ENCODE results near the gene C2. TPM values are rescaled to one million over a fixed set of nuclear protein-coding genes. Genes with fewer than 3 reads are reported as not detected.
A peak's percentile ranks its signal among the peaks of the same experiment; 100 is the strongest.

The C2 gene
- total RNA-seq, 1 experiment from 2014 or later, result 0.96 TPM

DNA sequence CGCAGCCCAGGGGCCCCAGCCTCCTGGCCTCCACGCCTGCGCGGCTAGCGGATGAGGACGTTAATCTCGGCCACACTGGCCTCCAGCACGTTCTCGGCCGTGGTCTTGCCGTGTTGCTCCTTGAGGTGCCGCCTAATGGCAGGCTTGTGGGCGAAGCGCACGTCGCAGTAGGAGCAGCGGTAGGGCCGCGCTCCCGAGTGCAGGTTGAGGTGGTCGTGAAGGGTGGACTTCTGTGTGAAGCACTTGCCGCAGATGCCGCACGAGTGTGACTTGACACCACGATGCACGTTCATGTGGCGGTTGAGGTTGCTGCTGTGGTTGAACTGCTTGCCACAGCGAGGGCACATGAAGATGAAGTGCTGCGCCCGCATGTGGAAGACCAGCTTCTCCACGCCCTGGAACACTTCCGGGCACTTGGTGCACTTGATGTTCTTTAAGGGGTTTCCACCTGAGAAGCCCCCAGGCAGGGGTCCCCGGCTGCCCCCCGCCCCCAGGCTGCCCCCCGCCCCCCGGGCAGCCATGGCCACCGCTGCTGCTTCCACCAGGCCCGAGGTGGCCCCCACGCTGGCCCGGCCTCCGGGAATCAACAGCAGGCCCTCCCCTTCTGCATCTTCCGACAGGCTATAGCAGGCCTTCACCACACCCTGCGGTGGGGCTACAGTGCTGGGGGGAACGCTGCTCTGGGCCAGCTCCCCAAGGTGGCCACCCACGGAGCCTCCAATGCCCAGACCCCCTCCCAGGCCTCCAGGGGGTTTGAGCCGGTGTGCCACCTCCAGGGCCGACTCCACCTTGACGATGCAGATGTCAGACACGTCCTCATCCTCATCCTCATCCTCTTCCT lies 27.4 kb upstream of the C2 start:
- H4K20me1 ChIP-seq (ENCODE audit: insufficient read depth), result no peaks in the 10 kb centered on the region
- no peaks in the 10 kb centered on the region for H3K27me3 ChIP-seq (ENCODE audit: insufficient read depth, low read depth)
- no peaks in the 10 kb centered on the region for H3K9me2 ChIP-seq (ENCODE audit: insufficient read depth)
- POLR2A ChIA-PET (ENCODE audit: unreplicated experiment), result interaction anchor here (0.6 kb wide), 1 partner anchor 122 kb away, joined by 3 read pairs; no protein-coding TSS in a partner anchor
- peaks cover 40% of the 10 kb centered on the region for H3F3A ChIP-seq (ENCODE audit: insufficient read depth, low read depth)
- H3K79me2 ChIP-seq (ENCODE audit: low read depth), result peaks cover 30% of the 10 kb centered on the region
- no peak for DNase-seq
- CTCF ChIA-PET, result no interaction called here
- BruUV-seq (replicated peaks), result no TSS peak
- TF ChIP-seq, protein P1, sequence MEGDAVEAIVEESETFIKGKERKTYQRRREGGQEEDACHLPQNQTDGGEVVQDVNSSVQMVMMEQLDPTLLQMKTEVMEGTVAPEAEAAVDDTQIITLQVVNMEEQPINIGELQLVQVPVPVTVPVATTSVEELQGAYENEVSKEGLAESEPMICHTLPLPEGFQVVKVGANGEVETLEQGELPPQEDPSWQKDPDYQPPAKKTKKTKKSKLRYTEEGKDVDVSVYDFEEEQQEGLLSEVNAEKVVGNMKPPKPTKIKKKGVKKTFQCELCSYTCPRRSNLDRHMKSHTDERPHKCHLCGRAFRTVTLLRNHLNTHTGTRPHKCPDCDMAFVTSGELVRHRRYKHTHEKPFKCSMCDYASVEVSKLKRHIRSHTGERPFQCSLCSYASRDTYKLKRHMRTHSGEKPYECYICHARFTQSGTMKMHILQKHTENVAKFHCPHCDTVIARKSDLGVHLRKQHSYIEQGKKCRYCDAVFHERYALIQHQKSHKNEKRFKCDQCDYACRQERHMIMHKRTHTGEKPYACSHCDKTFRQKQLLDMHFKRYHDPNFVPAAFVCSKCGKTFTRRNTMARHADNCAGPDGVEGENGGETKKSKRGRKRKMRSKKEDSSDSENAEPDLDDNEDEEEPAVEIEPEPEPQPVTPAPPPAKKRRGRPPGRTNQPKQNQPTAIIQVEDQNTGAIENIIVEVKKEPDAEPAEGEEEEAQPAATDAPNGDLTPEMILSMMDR (conservative IDR thresholded peaks at IDR 0.05), result no peak
- TF ChIP-seq EZH2 (IDR thresholded peaks at IDR 0.05; ENCODE audit: low read depth), result no peak
- peaks cover 7% of the 10 kb centered on the region; the same call in 1 of the 2 replicates for H3K36me3 ChIP-seq (ENCODE audit: low read depth)
- intact Hi-C loops (cut with micrococcal nuclease; ENCODE audit: unreplicated experiment), result loop anchor here (5.0 kb wide), 2 partner anchors 68 to 218 kb away; partner anchors contain the start of gene LY6G5C
- H3K9me3 ChIP-seq (ENCODE audit: insufficient read depth, low read depth), result no peaks in the 10 kb centered on the region
- H3K4me1 ChIP-seq (replicated peaks; ENCODE audit: insufficient read depth), result peaks cover 28% of the 10 kb centered on the region
- no peak overlapping the region for H2AFZ ChIP-seq
- no peak overlapping the region for H3K4me2 ChIP-seq
- no peak overlapping the region for H3K27ac ChIP-seq
- H3K4me3 ChIP-seq, result no peak overlapping the region

GRCh38 chr6:31900917-31901414 lies 26.6 kb upstream of the C2 start:
- CTCF ChIA-PET, result no interaction called here
- H3K36me3 ChIP-seq (ENCODE audit: low read depth), result no peaks in the 10 kb centered on the region; the same call in 1 of the 2 replicates
- H3K9me2 ChIP-seq (ENCODE audit: insufficient read depth), result no peaks in the 10 kb centered on the region
- peaks cover 27% of the 10 kb centered on the region for H3K4me1 ChIP-seq (replicated peaks; ENCODE audit: insufficient read depth)
- H2AFZ ChIP-seq, result peak overlapping the region; percentile 60; the same call in 1 of the 2 replicates
- peak overlapping the region; percentile 65; the same call in 1 of the 2 replicates for H3K4me3 ChIP-seq
- H3F3A ChIP-seq (ENCODE audit: insufficient read depth, low read depth), result peaks cover 36% of the 10 kb centered on the region
- no peaks in the 10 kb centered on the region for H3K9me3 ChIP-seq (ENCODE audit: insufficient read depth, low read depth)
- no peak overlapping the region for H3K27ac ChIP-seq
- H4K20me1 ChIP-seq (ENCODE audit: insufficient read depth), result no peaks in the 10 kb centered on the region
- no peaks in the 10 kb centered on the region for H3K27me3 ChIP-seq (ENCODE audit: insufficient read depth, low read depth)
- POLR2A ChIA-PET (ENCODE audit: unreplicated experiment), result interaction anchor here (0.6 kb wide), 1 partner anchor 123 kb away, joined by 3 read pairs; no protein-coding TSS in a partner anchor
- intact Hi-C loops (cut with micrococcal nuclease; ENCODE audit: unreplicated experiment), result no loop called here
- TF ChIP-seq, protein P1 (conservative IDR thresholded peaks at IDR 0.05), result no peak
- TF ChIP-seq EZH2 (IDR thresholded peaks at IDR 0.05; ENCODE audit: low read depth), result no peak
- H3K79me2 ChIP-seq (ENCODE audit: low read depth), result peaks cover 26% of the 10 kb centered on the region
- DNase-seq, result peak in 1 of 2 experiments; percentile 48
- BruUV-seq (replicated peaks), result TSS peak; percentile 33
- H3K4me2 ChIP-seq, result peak overlapping the region; percentile 72

- Histone ChIP-seq H3F3A (ENCODE audit: insufficient read depth, low read depth) (peaks cover 31% of the 10 kb centered on the region), H4K20me1 (ENCODE audit: insufficient read depth) (no peaks in the 10 kb centered on the region), H3K4me2 (peak overlapping the region; percentile 72), H3K4me3 (peak overlapping the region; percentile 65; the same call in 1 of the 2 replicates), H3K9me2 (ENCODE audit: insufficient read depth) (no peaks in the 10 kb centered on the region), H3K27me3 (ENCODE audit: insufficient read depth, low read depth) (no peaks in the 10 kb centered on the region), H3K27ac (0 out of 2 replicates have a peak overlapping the region, but pooled peaks have one; percentile 12), H3K4me1 (replicated peaks; ENCODE audit: insufficient read depth) (peaks cover 22% of the 10 kb centered on the region), H3K36me3 (ENCODE audit: low read depth) (no peaks in the 10 kb centered on the region), H3K79me2 (ENCODE audit: low read depth) (peaks cover 21% of the 10 kb centered on the region), H3K9me3 (ENCODE audit: insufficient read depth, low read depth) (no peaks in the 10 kb centered on the region), H2AFZ (peak overlapping the region; percentile 86)
- ChIA-PET CTCF (no interaction called here), POLR2A (ENCODE audit: unreplicated experiment) (interaction anchor here (0.5 kb wide), 1 partner anchor 50 kb away, joined by 4 read pairs; no protein-coding TSS in a partner anchor)
- TF ChIP-seq, protein P1 (conservative IDR thresholded peaks at IDR 0.05), result no peak
- TF ChIP-seq EZH2 (IDR thresholded peaks at IDR 0.05; ENCODE audit: low read depth), result no peak
- intact Hi-C loops (cut with micrococcal nuclease; ENCODE audit: unreplicated experiment), result no loop called here
- peak in 1 of 2 experiments; percentile 52 for DNase-seq
- BruUV-seq (replicated peaks), result no TSS peak
Observed at GRCh38 chr6:31901415-31901952, 26.0 kb upstream of the C2 start.

All from PC-9 (cell line).